ENCODE measurements around the gene TLL1.

Gene TLL1

DNA sequence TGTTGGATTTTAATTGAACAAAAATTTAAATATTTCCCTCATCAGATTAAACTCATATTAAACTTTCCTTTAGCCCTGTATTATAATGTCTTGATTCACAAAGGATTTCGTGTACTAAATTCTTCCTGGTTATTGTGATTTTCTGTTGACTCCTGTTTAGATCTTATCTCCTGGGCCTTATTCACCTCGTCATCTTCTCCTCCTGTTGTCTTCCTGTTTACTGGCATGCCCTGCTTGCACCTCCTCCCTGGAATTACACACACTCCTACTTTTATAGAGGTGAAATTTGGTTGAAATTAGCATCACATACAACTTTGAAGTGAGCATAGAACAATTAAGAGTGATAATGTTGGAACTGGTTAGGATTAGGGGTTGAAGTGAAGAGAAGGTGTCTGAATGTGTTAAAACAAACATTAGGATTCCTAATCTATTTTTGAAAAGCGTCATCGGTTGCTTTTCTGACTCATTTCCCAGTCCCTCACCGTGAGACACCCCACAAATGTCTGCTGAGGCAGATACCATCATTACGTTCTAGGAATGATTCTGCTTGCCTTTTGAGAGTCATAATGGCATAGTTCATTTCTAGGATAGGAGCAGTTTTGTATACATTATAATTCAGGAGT is 32.5 kb downstream of the TLL1 start:
- Histone ChIP-seq H3K27me3 (replicated peaks; ENCODE audit: insufficient read depth, low read length) (no peaks in the 10 kb centered on the region), H3K4me3 (ENCODE audit: low read length) (no peak overlapping the region), H3K9ac (ENCODE audit: low read length) (no peak overlapping the region), H4K20me1 (ENCODE audit: insufficient read depth, low read length) (no peaks in the 10 kb centered on the region), H3K9me2 (replicated peaks; ENCODE audit: insufficient read depth, low read length) (no peaks in the 10 kb centered on the region), H3K79me2 (ENCODE audit: low read length) (no peaks in the 10 kb centered on the region), H3F3A (ENCODE audit: insufficient read depth, low read length) (no peaks in the 10 kb centered on the region), H3K36me3 (replicated peaks; ENCODE audit: insufficient read depth, low read length) (no peaks in the 10 kb centered on the region), H3K9me3 (replicated peaks; ENCODE audit: insufficient read depth, low read length) (no peaks in the 10 kb centered on the region), H2AFZ (ENCODE audit: low read length) (no peak overlapping the region), H3K4me1 (ENCODE audit: low read length) (no peaks in the 10 kb centered on the region), H3K4me2 (ENCODE audit: low read depth, low read length) (no peak overlapping the region), H3K27ac (ENCODE audit: low read length) (no peak overlapping the region)
- DNase-seq = no peak
- TF ChIP-seq CTCF (IDR thresholded peaks at IDR 0.05; ENCODE audit: low read length) (no peak), EZH2 (optimal IDR thresholded peaks at IDR 0.05; ENCODE audit: low read depth, low read length) (no peak), EZH2phosphoT487 (IDR thresholded peaks at IDR 0.05; ENCODE audit: low read length) (no peak)

- Histone ChIP-seq H3K27ac (ENCODE audit: low read length) (no peak overlapping the region), H3K4me2 (ENCODE audit: low read depth, low read length) (no peak overlapping the region), H3K79me2 (ENCODE audit: low read length) (no peaks in the 10 kb centered on the region), H3K9ac (ENCODE audit: low read length) (no peak overlapping the region), H3K9me2 (replicated peaks; ENCODE audit: insufficient read depth, low read length) (no peaks in the 10 kb centered on the region), H3K36me3 (replicated peaks; ENCODE audit: insufficient read depth, low read length) (no peaks in the 10 kb centered on the region), H3K27me3 (replicated peaks; ENCODE audit: insufficient read depth, low read length) (no peaks in the 10 kb centered on the region), H3K4me1 (ENCODE audit: low read length) (no peaks in the 10 kb centered on the region), H3K4me3 (ENCODE audit: low read length) (no peak overlapping the region), H4K20me1 (ENCODE audit: insufficient read depth, low read length) (no peaks in the 10 kb centered on the region), H2AFZ (ENCODE audit: low read length) (no peak overlapping the region), H3K9me3 (replicated peaks; ENCODE audit: insufficient read depth, low read length) (no peaks in the 10 kb centered on the region), H3F3A (ENCODE audit: insufficient read depth, low read length) (no peaks in the 10 kb centered on the region)
- no peak for DNase-seq
- TF ChIP-seq CTCF (IDR thresholded peaks at IDR 0.05; ENCODE audit: low read length) (no peak), EZH2 (optimal IDR thresholded peaks at IDR 0.05; ENCODE audit: low read depth, low read length) (no peak)
Measured at GRCh38 chr4:165906272-165906671, 33.2 kb downstream of the TLL1 start.

- H3K9ac ChIP-seq (ENCODE audit: low read length) = no peak overlapping the region
- no peaks in the 10 kb centered on the region for H3K27me3 ChIP-seq (replicated peaks; ENCODE audit: insufficient read depth, low read length)
- no peak overlapping the region for H3K27ac ChIP-seq (ENCODE audit: low read length)
- H3K9me3 ChIP-seq (replicated peaks; ENCODE audit: insufficient read depth, low read length) = no peaks in the 10 kb centered on the region
- H4K20me1 ChIP-seq (ENCODE audit: insufficient read depth, low read length) = no peaks in the 10 kb centered on the region
- H3K36me3 ChIP-seq (replicated peaks; ENCODE audit: insufficient read depth, low read length) = no peaks in the 10 kb centered on the region
- DNase-seq = no peak
- no peak overlapping the region for H3K4me2 ChIP-seq (ENCODE audit: low read depth, low read length)
- H3F3A ChIP-seq (ENCODE audit: insufficient read depth, low read length) = no peaks in the 10 kb centered on the region
- H3K79me2 ChIP-seq (ENCODE audit: low read length) = no peaks in the 10 kb centered on the region
- no peaks in the 10 kb centered on the region for H3K4me1 ChIP-seq (ENCODE audit: low read length)
- H3K4me3 ChIP-seq (ENCODE audit: low read length) = no peak overlapping the region
- H3K9me2 ChIP-seq (replicated peaks; ENCODE audit: insufficient read depth, low read length) = no peaks in the 10 kb centered on the region
- TF ChIP-seq CTCF (IDR thresholded peaks at IDR 0.05; ENCODE audit: low read length) = no peak
- TF ChIP-seq EZH2 (optimal IDR thresholded peaks at IDR 0.05; ENCODE audit: low read depth, low read length) = no peak
- H2AFZ ChIP-seq (ENCODE audit: low read length) = no peak overlapping the region
Measured at GRCh38 chr4:165909947-165910346, 36.9 kb downstream of the TLL1 start.

Measured in MM.1S (cell line).